CD4-positive, alpha-beta memory T cell (primary cell): Measurements from ENCODE around the gene AHDC1. TPM values are rescaled to one million over a fixed set of nuclear protein-coding genes. Genes with fewer than 3 reads are reported as not detected.

Experiments used
- CTCF ChIA-PET: fragments of 350-600 bp; sonication (Branson Sonifier 250); formaldehyde crosslinking; loops from one replicate; lab custom pipeline; 2021; ENCODE audit warnings: inconsistent platforms; ENCODE audit not compliant: partially characterized antibody; lab: Charles Lee
- POLR2A ChIA-PET: fragments of 350-600 bp; sonication (Branson Sonifier 250); formaldehyde crosslinking; loops from one replicate; lab custom pipeline; 2021; ENCODE audit not compliant: partially characterized antibody; lab: Charles Lee
- DNase-seq, 5 donors: peaks; one replicate each; pipeline versions ENCODE4 v3.0.0 to v3.0.0-alpha.2; 2020 to 2022; ENCODE audit warnings: mixed read lengths in 1 of 5
- H3K27ac ChIP-seq: one replicate; pipeline ENCODE4 v1.7.0; 2013; ENCODE audit warnings: low read depth, low read length
- H3K27me3 ChIP-seq: 2 replicates; pipeline ENCODE4 v1.7.0; 2013; ENCODE audit warnings: mild to moderate bottlenecking, low read length, moderate library complexity; ENCODE audit not compliant: insufficient read depth
- H3K36me3 ChIP-seq: 2 replicates; pipeline ENCODE4 v1.7.0; 2013; ENCODE audit warnings: mild to moderate bottlenecking, low read length, moderate library complexity; ENCODE audit not compliant: insufficient read depth
- H3K4me1 ChIP-seq: 2 replicates; pipeline ENCODE4 v1.7.0; 2013; ENCODE audit warnings: mild to moderate bottlenecking, low read length, moderate library complexity; ENCODE audit not compliant: insufficient read depth
- H3K4me3 ChIP-seq, 2 donors: one replicate each; pipeline ENCODE4 v1.7.0; 2013; ENCODE audit warnings: low read length in 2 of 2, mild to moderate bottlenecking in 1 of 2
- H3K9me3 ChIP-seq, 2 donors: one replicate each; pipeline ENCODE4 v1.7.0; 2013; ENCODE audit warnings: low read length in 2 of 2, control low read depth in 1 of 2; ENCODE audit not compliant: control insufficient read depth in 1 of 2
- H3K27ac Mint-ChIP-seq, 7 donors: one replicate each; pipeline ENCODE4 v1.8.0; 2020 to 2021; ENCODE audit warnings: mixed read lengths in 7 of 7, mild to moderate bottlenecking in 6 of 7, inconsistent platforms in 3 of 7, moderate library complexity in 3 of 7
- H3K27me3 Mint-ChIP-seq, 2 donors: one replicate each; pipeline ENCODE4 v1.8.0; 2020 to 2021; ENCODE audit warnings: mixed read lengths in 2 of 2
- H3K36me3 Mint-ChIP-seq, 2 donors: one replicate each; pipeline ENCODE4 v1.8.0; 2020 to 2021; ENCODE audit warnings: mixed read lengths in 2 of 2, inconsistent platforms in 1 of 2, mild to moderate bottlenecking in 1 of 2
- H3K4me1 Mint-ChIP-seq, 4 donors: one replicate each; pipeline ENCODE4 v1.8.0; 2020 to 2021; ENCODE audit warnings: mixed read lengths in 4 of 4, mild to moderate bottlenecking in 1 of 4
- H3K4me3 Mint-ChIP-seq, 8 donors: one replicate each; pipeline ENCODE4 v1.8.0; 2020 to 2021; ENCODE audit warnings: mixed read lengths in 8 of 8, mild to moderate bottlenecking in 7 of 8, moderate library complexity in 6 of 8, inconsistent platforms in 3 of 8
- H3K9me3 Mint-ChIP-seq, 8 donors: one replicate each; pipeline ENCODE4 v1.8.0; 2020 to 2021; ENCODE audit warnings: mixed read lengths in 8 of 8, mild to moderate bottlenecking in 5 of 8, inconsistent platforms in 3 of 8, moderate library complexity in 1 of 8
- intact Hi-C: fragments of 100-400 bp; cut with micrococcal nuclease; formaldehyde crosslinking; loops from one replicate; pipeline ENCODE4 v1.15.1; 2023
- polyA plus RNA-seq, 2 donors: library from polyadenylated mRNA; unstranded; fragments of 300-500 nt; fragmentation: Illumina TruSeq; gene quantifications; one replicate each; pipeline ENCODE4 v1.2.3, GENCODE V29; 2021
- total RNA-seq, 2 experiments: library from RNA; stranded (reverse); gene quantifications; one replicate each; pipeline ENCODE4 v1.2.3, GENCODE V29; 2021

The AHDC1 gene
- total and polyA plus RNA-seq, 4 experiments from 2014 or later = 0.02 to 19.2 (median 10.0) TPM

- no peaks in the 10 kb centered on the region for H3K27me3 ChIP-seq
- Mint-ChIP-seq H3K4me1 (peaks cover 0 to 8% (median 6%) of the 10 kb centered on the region in 4 donors), H3K27ac (peak overlapping the region in 3 of 7 donors; percentile 8 to 48 (median 34)), H3K4me3 (no peak overlapping the region), H3K36me3 (peaks cover 3 to 17% of the 10 kb centered on the region in 2 donors), H3K27me3 (peaks cover 2% of the 10 kb centered on the region in 2 donors), H3K9me3 (no peaks in the 10 kb centered on the region)
- no peak overlapping the region for H3K27ac ChIP-seq
- H3K9me3 ChIP-seq = no peaks in the 10 kb centered on the region
- intact Hi-C loops = no loop called here
- H3K4me3 ChIP-seq = no peak overlapping the region
- no peaks in the 10 kb centered on the region for H3K4me1 ChIP-seq
- H3K36me3 ChIP-seq = no peaks in the 10 kb centered on the region
- POLR2A ChIA-PET = interaction anchor here (1.1 kb wide), 1 partner anchor 19 kb away, joined by 3 read pairs; no protein-coding TSS in a partner anchor
- CTCF ChIA-PET = interaction anchor here (1.0 to 3.6 kb wide), 4 partner anchors 14 to 79 kb away, joined by 3 to 13 read pairs (median 4); no protein-coding TSS in a partner anchor
- no peak for DNase-seq
Measured at GRCh38 chr1:27583479-27583878, 20.5 kb downstream of the AHDC1 start.

GRCh38 chr1:27581823-27582243, 22.1 kb downstream of the AHDC1 start:
- H3K27ac ChIP-seq = no peak overlapping the region
- DNase-seq = no peak
- H3K36me3 ChIP-seq = no peaks in the 10 kb centered on the region
- H3K27ac Mint-ChIP-seq = peak overlapping the region in 4 of 7 donors; percentile 9 to 55 (median 29)
- H3K4me1 Mint-ChIP-seq = peaks cover 2 to 9% (median 8%) of the 10 kb centered on the region in 4 donors
- H3K36me3 Mint-ChIP-seq = peaks cover 3 to 17% of the 10 kb centered on the region in 2 donors
- no peak overlapping the region for H3K4me3 Mint-ChIP-seq
- no peaks in the 10 kb centered on the region for H3K9me3 Mint-ChIP-seq
- intact Hi-C loops = no loop called here
- POLR2A ChIA-PET = no interaction called here
- no peaks in the 10 kb centered on the region for H3K4me1 ChIP-seq
- H3K27me3 ChIP-seq = no peaks in the 10 kb centered on the region
- H3K27me3 Mint-ChIP-seq = peaks cover 2 to 4% of the 10 kb centered on the region in 2 donors
- CTCF ChIA-PET = interaction anchor here (1.1 to 2.7 kb wide), 3 partner anchors 12 to 194 kb away, joined by 3 to 8 read pairs (median 8); no protein-coding TSS in a partner anchor
- no peaks in the 10 kb centered on the region for H3K9me3 ChIP-seq
- H3K4me3 ChIP-seq = no peak overlapping the region

GRCh38 chr1:27577504-27578188, 26.3 kb downstream of the AHDC1 start:
- Mint-ChIP-seq H3K9me3 (no peaks in the 10 kb centered on the region), H3K4me1 (peaks cover 8 to 31% (median 21%) of the 10 kb centered on the region in 4 donors), H3K4me3 (no peak overlapping the region), H3K27me3 (peaks cover 2 to 5% of the 10 kb centered on the region in 2 donors), H3K27ac (no peak overlapping the region), H3K36me3 (peaks cover 3 to 17% of the 10 kb centered on the region in 2 donors)
- no peaks in the 10 kb centered on the region for H3K9me3 ChIP-seq
- no peaks in the 10 kb centered on the region for H3K27me3 ChIP-seq
- no peak overlapping the region for H3K4me3 ChIP-seq
- H3K27ac ChIP-seq = no peak overlapping the region
- H3K4me1 ChIP-seq = no peaks in the 10 kb centered on the region
- POLR2A ChIA-PET = no interaction called here
- intact Hi-C loops = no loop called here
- CTCF ChIA-PET = interaction anchor here (1.4 to 1.7 kb wide), 2 partner anchors 9 to 20 kb away, joined by 3 to 6 read pairs; no protein-coding TSS in a partner anchor
- DNase-seq = no peak
- H3K36me3 ChIP-seq = no peaks in the 10 kb centered on the region

GRCh38 chr1:27576806-27577227, 27.1 kb downstream of the AHDC1 start:
- Histone ChIP-seq H3K9me3 (no peaks in the 10 kb centered on the region), H3K27me3 (no peaks in the 10 kb centered on the region), H3K36me3 (no peaks in the 10 kb centered on the region), H3K27ac (no peak overlapping the region), H3K4me1 (no peaks in the 10 kb centered on the region), H3K4me3 (no peak overlapping the region)
- CTCF ChIA-PET = interaction anchor here (1.2 to 1.7 kb wide), 3 partner anchors 8 to 19 kb away, joined by 3 to 6 read pairs (median 3); no protein-coding TSS in a partner anchor
- peak overlapping the region in 2 of 8 donors; percentile 29 to 34 for H3K4me3 Mint-ChIP-seq
- no peaks in the 10 kb centered on the region for H3K9me3 Mint-ChIP-seq
- intact Hi-C loops = no loop called here
- peaks cover 0 to 14% of the 10 kb centered on the region in 2 donors for H3K36me3 Mint-ChIP-seq
- H3K4me1 Mint-ChIP-seq = peaks cover 7 to 34% (median 21%) of the 10 kb centered on the region in 4 donors
- no peak for DNase-seq
- H3K27me3 Mint-ChIP-seq = peaks cover 0 to 5% of the 10 kb centered on the region in 2 donors
- no peak overlapping the region for H3K27ac Mint-ChIP-seq
- POLR2A ChIA-PET = interaction anchor here (0.7 kb wide), 1 partner anchor 21 kb away, joined by 3 read pairs; no protein-coding TSS in a partner anchor

GRCh38 chr1:27575840-27576331, 28.1 kb downstream of the AHDC1 start:
- H3K27ac Mint-ChIP-seq = no peak overlapping the region
- H3K4me1 Mint-ChIP-seq = peaks cover 7 to 32% (median 19%) of the 10 kb centered on the region in 4 donors
- no peaks in the 10 kb centered on the region for H3K36me3 ChIP-seq
- no peak overlapping the region for H3K27ac ChIP-seq
- H3K4me1 ChIP-seq = no peaks in the 10 kb centered on the region
- H3K4me3 ChIP-seq = no peak overlapping the region
- H3K4me3 Mint-ChIP-seq = peak overlapping the region in 4 of 8 donors; percentile 17 to 45 (median 30)
- no peaks in the 10 kb centered on the region for H3K27me3 ChIP-seq
- POLR2A ChIA-PET = interaction anchor here (0.7 to 1.3 kb wide), 2 partner anchors 20 to 53 kb away, joined by 3 read pairs; no protein-coding TSS in a partner anchor
- H3K36me3 Mint-ChIP-seq = peaks cover 0 to 9% of the 10 kb centered on the region in 2 donors
- H3K9me3 Mint-ChIP-seq = no peaks in the 10 kb centered on the region
- CTCF ChIA-PET = interaction anchor here (1.2 kb wide), 1 partner anchor 15 kb away, joined by 3 read pairs; no protein-coding TSS in a partner anchor
- intact Hi-C loops = no loop called here
- peaks cover 0 to 4% of the 10 kb centered on the region in 2 donors for H3K27me3 Mint-ChIP-seq
- H3K9me3 ChIP-seq = no peaks in the 10 kb centered on the region
- no peak for DNase-seq

- H3K4me3 Mint-ChIP-seq = no peak overlapping the region
- DNase-seq = no peak
Measured at GRCh38 chr1:27574871-27575831, 28.8 kb downstream of the AHDC1 start.

More at GRCh38 chr1:27574871-27575831, 28.8 kb downstream of the AHDC1 start:
- Histone ChIP-seq H3K4me1 (no peaks in the 10 kb centered on the region), H3K27me3 (no peaks in the 10 kb centered on the region), H3K36me3 (no peaks in the 10 kb centered on the region), H3K9me3 (no peaks in the 10 kb centered on the region), H3K4me3 (no peak overlapping the region), H3K27ac (no peak overlapping the region)
- Mint-ChIP-seq H3K27ac (no peak overlapping the region), H3K27me3 (peaks cover 0 to 4% of the 10 kb centered on the region in 2 donors), H3K36me3 (peaks cover 0 to 6% of the 10 kb centered on the region in 2 donors), H3K9me3 (no peaks in the 10 kb centered on the region), H3K4me1 (peaks cover 8 to 32% (median 19%) of the 10 kb centered on the region in 4 donors)
- POLR2A ChIA-PET = interaction anchor here (1.3 kb wide), 1 partner anchor 52 kb away, joined by 3 read pairs; no protein-coding TSS in a partner anchor
- CTCF ChIA-PET = no interaction called here
- intact Hi-C loops = no loop called here
